Myocyte (in vitro differentiated cells): ENCODE data around the gene LACC1. TPM values are rescaled to one million over a fixed set of nuclear protein-coding genes. Genes with fewer than 3 reads are reported as not detected.

Source experiments
- DNase-seq: peaks from one replicate; pipeline ENCODE4 v3.0.0-alpha.2; 2012; ENCODE audit warnings: low read depth
- polyA plus RNA-seq: library from polyadenylated mRNA; unstranded; fragments of >200 nt; gene quantifications from one replicate; pipeline ENCODE4 v1.2.1, GENCODE V29; 2012; ENCODE audit warnings: missing spikeins
- total RNA-seq: library from RNA; depleted of rRNA; stranded (reverse); fragments of >200 nt; gene quantifications from 2 replicates; pipeline ENCODE4 v1.2.3, GENCODE V29; 2014

The LACC1 gene
- 4.8 and 8.8 TPM in 2 replicates for total RNA-seq
- polyA plus RNA-seq: 2.3 TPM

DNA sequence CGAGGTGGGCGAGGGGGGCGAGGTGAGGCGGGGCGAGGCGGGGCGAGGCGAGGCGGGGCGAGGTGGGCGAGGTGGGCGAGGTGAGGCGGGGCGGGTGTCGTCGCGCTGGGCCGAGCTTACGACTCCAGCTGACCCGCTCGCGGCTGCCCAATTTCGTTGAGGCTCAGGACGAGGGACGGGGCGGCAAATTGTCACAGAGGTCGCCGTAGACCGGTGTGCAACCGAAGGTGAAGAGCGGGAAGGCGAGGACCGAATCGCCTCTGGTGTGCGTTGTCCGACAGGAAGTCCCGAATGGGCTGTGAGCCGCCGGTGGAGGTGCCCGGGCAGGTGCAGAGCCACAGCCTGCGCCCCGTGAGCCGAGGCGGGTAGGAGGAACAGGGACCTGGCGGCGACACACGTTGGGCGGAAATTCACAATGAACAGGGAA lies at the start of gene LACC1:
TSS of gene LACC1 (plus strand) at position 150 of the 427 bp plus-strand sequence. CDS start 1,082 bp downstream, outside the sequence.
- DNase-seq: no peak

- DNase-seq: peak; percentile 53
Measured at GRCh38 chr13:43830497-43830881, 49.2 kb upstream of the LACC1 start.

DNA sequence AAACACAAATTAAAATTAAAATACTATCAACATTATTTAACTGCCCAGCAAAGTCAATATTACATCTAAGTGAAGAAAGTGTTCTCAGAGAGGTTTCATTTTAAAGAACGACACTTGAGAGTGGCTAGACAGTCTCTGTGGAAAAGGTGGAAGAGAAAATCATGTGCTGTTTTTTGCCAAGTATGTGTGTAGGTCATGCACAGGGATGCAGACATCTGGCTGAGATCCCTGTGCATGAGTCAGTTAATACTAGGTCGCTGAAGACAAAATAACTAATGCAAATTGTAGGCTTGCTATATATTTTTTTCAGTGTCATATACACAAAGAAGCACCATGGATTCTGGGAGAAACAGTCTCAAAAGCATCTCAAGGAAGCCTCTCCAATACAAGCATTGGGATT lies 48.6 kb upstream of the LACC1 start:
- no peak for DNase-seq

- peak; percentile 58 for DNase-seq
Measured at GRCh38 chr13:43835701-43836100, 44.0 kb upstream of the LACC1 start.

DNA sequence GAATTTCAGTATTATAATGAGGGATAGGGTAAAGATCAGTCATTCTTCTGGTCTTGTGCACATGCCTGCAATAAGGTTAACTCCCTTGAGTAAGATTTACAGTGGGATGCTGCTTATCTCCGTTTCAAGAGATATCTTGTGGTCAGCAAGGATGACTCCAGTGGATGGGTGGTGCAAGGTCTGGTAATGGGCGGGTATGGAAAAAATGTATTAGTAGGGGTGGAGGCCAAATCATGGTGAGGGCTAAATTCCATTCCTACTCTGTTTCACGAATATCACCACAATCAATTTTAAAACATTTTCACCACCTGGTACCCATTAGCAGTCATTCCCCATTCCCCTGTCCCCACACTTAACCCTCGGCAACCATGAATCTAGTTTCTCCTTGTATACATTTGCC lies 40.8 kb upstream of the LACC1 start:
- peak; percentile 33 for DNase-seq

DNA sequence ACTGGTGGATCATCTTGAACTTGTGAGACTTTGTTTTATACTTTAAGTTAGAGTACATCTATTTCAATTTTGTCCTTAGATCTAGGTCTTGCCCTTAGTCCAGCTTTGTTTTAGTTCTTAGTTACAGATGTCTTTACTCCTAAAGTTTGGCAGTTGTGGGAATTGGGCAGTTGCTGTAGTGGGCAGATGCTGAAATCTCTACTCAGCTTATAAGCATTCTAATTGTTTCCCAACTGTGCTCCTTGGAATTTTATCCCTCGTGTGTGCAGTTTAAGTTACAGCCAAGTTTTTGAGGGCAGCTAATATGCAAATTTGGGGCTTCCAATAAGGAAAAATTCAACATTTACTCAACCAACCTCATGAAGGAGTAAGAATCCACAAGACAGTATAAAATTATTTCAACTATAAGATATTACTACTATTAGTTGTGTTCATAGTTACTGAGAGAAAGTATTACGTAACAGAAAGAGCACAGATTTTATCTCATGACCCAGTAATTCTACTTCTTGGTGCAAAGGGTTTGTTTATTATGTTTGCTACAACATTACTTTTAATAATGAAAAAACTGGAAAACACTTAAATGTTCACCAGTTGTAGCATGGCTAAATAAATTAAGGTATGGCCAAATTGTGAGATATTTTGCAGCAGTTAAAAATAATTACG lies 33.1 kb upstream of the LACC1 start:
- DNase-seq: peak; percentile 67

DNA sequence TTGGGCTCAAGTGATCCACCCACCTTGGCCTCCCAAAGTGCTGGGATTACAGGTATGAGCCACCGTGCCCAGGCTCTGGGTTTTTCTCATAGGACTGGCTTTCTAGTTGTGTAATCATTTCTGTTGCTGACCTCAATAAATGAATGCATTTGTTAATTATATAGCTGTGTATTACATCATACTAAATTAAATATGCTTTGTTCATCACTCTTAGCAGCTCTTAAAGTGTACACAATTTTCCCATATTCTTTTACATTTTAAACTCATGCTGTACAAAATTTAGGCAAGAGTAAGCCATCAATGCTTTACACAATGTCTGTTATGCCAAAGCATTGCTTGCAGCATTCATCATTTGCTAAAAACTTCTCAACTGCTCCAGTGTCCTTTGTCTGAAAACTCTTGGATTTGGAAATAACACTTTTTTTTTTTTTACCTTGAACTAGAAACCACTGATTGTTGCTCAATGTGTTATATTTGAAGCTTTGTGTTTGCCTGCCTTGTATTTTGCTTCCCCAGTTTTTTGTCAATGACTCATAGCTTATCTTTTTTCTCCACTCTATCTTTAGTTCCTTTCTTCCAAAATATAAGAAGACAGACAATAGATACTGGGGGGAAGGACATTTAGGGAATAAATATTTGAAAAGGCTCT lies 31.6 kb upstream of the LACC1 start:
- peak; percentile 39 for DNase-seq

- peak; percentile 21 for DNase-seq
Measured at GRCh38 chr13:43850873-43851272, 28.8 kb upstream of the LACC1 start.

- DNase-seq: no peak
Measured at GRCh38 chr13:43852923-43853404, 26.7 kb upstream of the LACC1 start.

- DNase-seq: no peak
Measured at GRCh38 chr13:43861863-43862262, 17.8 kb upstream of the LACC1 start.

DNA sequence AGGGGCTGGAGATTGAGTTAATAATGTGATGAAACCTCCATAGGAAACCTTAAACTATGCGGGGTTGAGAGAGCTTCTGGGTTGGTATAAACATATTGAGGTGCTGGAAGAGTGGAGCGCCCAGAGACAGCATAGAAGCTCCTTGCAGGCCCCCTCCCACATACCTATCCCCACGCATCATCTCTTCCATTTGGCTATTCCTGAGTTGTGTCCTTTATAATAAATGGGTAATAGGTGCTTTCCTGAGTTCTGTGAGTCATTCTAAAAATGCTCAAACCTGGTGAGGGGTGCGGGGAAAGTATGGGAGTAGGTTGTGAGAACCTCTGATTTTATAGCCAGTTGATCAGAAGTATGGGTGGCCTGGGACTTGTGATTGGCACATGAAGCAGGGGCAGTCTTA lies 14.8 kb upstream of the LACC1 start:
- no peak for DNase-seq

DNA sequence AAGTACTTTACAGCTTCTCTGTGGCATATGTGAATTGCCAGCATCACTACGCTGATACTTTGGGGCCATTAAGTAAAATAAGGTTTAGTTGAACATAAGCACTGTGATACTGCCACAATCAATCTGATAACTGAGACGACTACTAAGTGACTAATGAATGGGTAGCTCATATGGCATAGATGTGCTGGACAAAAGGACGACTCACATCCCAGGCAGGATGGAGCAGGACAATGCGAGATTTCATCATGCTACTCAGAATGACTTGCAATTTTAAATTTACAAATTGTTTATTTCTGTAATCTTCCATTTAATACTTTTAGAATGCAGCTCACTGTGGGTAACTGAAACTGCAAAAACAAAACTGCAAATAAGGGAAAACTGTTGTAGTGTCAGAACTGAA lies 13.8 kb upstream of the LACC1 start:
- peak; percentile 31 for DNase-seq

DNA sequence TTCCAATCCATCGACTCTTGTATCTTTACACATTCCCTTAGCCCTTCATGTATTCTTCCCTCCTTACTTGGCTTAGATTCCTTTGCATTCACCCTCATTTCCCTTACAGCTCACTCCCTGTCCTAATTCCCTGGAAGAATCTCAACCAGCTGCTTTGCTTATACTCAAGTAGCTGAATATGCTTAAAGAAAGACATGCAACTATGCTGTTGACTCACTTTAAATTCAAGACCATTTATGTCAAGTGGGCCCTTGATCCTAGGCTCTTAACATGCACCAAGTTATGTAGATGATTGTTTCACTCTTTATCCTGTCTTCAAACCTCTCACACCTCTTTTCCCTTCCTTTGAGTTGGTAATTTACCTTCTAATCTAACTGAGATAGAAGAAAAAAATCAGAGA lies 7.5 kb upstream of the LACC1 start:
- no peak for DNase-seq

- DNase-seq: peak; percentile 44
Measured at GRCh38 chr13:43874504-43875092, 5.1 kb upstream of the LACC1 start.

- no peak for DNase-seq
Measured at GRCh38 chr13:43876366-43876765, 3.3 kb upstream of the LACC1 start.

- no peak for DNase-seq
Measured at GRCh38 chr13:43877326-43877725, 2.4 kb upstream of the LACC1 start.

DNA sequence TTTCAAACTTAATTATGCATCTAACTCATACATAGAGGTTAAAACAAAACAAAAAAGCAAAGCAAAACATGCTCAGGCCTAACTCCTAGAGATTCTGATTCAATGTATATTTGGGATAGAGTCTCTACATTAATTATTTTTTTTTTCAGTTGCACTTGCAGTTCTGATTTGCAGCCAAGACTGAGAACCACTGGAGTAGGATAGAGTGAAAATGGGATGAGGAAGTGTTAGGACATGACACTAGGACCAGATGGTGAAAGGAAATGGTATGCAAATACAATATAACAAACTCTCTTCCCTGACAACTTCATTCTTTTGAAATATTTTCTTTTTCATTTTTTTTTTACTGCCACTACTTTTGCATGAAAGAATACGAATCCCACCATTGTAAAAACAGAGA lies 1.9 kb upstream of the LACC1 start:
- DNase-seq: no peak

- peak; percentile 90 for DNase-seq
Measured at GRCh38 chr13:43878892-43879754, 581 bp upstream of the LACC1 start, which contains the start of gene CCDC122. Gene CCDC122 (minus strand): TSS chr13:43879740. CDS start chr13:43869376, 10,364 bp downstream.

DNA sequence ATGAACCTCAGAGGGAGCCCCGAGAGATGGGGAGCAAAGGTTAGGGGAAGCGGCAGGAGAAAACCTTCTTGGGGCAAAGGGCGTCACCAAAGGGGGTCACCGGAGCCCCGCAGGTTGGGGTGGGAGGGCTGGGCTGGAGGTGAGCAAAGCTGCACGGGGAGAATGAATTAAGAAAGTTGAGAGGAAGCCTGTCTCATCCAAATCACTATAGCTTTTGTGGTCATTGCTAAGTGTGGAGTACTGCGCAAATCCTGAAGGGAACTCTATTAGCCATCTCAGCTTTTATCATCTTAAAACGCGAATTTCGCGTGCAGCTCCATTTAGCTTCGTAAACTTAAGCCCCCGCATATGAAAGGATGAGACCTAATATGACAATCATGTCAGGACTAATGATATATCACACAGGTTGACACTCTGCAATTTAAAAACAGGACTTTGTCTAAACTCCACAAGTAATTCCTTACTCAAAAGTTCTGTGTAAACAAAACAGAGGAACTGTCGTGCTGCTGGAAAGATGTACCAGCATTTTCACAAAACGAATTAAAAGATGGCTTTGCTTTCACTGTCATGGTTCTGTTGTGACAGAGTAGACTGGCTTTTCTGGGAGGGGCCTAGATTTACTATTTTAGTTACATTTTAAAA lies 631 bp downstream of the LACC1 start:
- no peak for DNase-seq

DNA sequence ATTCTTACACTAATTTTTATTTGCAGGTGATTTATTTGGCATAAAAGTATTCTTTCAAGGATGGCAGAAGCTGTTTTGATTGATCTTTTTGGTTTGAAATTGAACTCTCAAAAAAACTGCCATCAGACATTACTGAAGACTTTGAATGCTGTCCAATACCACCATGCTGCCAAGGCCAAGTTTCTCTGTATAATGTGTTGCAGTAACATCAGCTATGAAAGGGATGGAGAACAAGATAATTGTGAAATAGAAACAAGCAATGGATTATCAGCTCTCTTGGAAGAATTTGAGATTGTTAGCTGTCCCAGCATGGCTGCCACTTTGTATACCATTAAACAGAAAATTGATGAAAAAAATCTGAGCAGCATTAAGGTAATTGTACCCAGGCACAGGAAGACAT lies 1.2 kb downstream of the LACC1 start:
- no peak for DNase-seq

DNA sequence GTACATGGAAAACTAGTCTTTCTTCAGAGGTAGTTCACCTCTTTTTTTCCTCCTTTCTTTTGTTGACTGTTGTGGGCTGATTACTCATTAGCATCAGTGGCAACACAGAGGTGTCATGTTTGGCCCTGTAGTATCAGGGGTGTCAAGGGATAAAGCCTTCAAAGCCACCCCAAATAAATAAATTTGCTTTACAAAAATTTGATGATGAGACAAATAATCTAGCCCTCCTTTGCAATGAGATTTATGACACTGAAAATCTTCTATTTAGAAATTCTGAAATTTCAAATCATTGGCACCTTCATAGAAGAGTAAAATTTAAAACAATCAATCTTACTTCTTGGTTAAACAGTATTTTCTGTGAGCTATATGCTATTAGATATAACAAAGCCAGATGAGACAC lies 1.9 kb downstream of the LACC1 start:
- DNase-seq: no peak
